GM19035 (cell line): ENCODE data around the gene PGLYRP2.

Experiments
- ATAC-seq: cut with Tn5 transposase; IDR thresholded peaks from one replicate; pipeline ENCODE4 v1.9.1; 2021; ENCODE audit not compliant: unreplicated experiment

PGLYRP2 gene

DNA sequence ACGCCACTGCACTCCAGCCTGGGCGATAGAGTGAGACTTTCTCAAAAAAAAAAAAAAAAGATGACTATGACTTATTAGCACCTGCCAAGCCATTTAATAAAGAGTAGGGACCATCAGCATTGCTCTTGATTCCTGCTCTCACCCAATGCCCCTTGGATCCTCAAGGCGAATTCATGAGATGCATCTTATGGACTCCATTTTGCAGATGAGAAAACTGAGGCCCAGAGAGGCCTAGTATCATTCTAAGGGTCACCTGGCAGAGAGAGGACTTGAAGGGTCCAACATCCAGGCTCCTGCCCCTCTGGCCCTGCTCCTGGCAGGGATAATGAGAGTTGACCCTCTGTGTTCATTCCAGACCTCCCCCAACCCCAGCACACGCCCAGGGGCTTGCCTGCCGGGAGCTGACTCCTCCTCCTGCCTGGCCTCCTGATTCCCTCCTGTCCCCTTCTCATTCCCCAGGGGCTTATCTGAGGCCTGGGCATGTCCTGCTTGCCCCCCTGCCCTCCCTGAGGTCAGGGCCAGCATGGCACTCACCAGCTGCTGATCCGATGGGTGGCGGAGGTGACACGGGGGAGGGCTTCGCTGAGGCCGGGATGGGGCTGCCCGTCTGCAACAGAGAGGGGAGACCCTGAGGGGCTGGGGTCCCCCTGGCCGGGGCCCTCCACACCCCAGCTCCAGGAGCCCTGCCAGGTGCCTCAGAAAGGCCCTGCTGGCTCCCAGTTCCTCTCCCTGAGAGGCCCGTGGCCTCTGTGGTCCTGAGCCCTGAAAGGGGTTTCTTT is 37.0 kb downstream of the PGLYRP2 start:
- no peak for ATAC-seq

DNA sequence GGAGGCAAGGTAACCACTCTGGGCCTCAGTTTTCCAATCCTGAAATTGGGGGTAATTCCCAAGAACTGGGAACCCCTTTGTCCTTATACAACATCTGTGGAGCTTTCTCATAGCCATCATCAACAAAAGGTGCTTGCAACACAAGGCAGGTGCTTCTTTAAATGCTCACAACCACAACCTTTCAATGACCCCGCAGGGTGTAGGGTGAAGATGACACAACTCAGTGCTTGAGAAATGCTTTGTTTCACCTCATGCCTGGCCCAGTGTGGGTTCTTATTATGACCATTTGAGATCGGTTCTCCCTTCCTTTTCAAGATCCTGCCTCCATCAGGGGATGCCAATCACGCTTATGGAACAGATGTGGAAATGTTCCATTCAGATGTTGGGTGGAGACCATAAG is 38.0 kb downstream of the PGLYRP2 start:
- no peak for ATAC-seq

DNA sequence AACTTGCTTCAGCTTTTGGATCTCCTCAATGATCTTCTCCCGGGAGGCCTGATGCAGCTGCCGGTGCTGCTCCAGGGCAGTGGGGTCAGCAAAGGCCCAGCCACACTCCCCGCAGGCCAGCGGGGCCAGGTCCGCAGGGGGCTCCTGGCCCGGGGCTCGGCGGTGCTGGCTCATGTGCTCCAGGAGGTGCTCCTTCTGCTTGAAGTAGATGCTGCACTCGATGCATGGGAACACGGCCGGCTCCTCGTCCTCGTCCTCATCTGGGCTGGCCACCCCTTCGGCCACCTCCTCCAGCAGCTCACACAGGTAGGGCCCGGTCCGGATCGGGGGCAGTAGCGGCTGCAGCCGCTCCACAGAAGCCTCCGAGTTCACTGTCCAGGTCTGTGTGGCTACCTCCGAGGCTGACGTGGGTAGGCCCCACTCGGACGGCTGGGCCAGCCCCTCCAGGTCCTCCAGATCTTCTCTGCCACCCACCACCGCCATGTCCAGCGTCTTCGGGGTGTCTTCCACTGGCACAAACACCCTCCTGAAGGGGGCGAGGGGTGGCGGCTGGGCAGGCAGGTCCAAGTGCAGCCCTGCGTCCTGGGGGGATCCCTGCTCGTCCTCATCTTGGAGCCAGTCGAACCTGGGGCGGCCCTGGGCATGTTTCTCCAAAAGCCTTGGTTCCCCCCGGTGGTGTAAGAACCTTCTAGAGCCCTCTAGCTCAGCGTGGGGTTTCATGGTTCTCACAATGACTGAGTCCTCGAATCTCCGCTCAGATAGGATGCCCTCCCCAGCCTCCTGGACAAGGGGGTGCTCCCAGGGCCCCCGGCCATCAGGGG is 39.3 kb downstream of the PGLYRP2 start:
- ATAC-seq = no peak

DNA sequence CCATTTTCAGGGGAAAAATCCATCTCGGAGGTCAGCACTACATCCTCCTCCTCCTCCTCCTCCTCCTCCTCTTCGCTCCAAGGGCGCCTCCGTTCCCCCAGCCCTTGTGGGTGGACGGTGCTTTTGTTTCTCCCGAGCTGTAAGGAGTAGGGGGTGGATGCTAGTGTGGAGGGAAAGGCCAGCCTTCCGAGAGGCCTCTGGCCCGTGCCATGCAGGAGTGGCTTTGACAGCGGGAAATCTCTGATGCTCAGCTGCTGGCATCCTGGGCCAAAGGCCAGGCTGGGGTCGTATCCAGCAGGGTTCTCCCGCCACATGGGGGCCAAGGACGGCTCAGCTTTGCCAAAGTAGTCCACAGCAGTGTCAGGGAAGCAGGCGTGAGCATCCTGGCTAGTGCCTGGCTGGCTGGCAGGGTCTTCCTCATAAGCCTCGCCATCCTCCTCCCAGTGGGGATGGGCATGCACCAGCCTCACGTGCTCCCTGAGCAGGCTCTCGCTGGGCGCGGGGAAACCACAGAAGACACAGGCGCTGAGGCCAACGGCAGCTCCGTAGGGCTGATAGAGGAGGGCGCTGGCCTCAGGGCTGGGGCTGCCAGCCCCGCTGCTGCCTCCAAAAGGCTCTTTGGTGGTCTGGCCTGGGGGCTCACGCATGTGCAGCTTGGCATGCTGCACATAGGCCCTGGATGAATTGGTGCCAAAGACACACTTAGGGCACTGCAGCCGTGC is 40.1 kb downstream of the PGLYRP2 start:
- ATAC-seq = no peak

DNA sequence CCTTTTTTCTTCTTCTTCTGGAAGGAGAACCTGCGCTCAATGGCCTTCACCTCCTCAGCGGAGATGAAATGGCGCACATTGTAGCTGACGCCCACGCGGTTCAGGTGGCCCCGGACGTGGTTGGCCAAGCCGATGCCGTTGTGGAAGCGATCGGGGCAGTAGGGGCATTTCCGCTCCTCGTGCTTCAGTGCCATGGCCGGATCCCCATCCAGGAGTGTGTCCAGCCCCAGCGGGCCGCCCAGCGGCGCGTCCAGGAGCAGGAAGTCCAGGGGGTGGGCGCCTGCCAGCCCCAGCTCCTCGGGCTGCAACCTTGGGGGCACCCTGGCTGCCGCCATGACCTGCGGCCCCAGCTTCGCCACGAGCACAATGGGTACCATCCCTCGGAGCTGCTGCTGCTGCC is 40.7 kb downstream of the PGLYRP2 start:
- no peak for ATAC-seq

DNA sequence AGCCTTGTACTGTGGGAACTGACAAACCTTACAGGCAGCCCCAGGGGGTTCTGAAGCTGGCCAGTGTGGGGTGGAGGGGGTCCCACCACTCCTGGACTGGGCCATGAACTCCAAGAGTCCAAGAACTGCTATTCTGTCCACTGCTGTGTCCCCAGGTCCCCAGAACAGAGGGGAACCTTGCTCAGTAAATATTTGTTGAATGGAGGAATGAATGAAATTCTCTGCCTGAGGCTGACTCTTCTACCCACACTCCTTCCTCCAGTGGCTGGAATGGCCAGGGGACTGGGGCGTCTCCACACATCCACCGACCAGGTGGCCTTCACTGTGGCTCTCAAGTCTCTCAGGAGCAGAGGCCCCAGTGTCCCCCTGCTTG is 41.2 kb downstream of the PGLYRP2 start:
- no peak for ATAC-seq

DNA sequence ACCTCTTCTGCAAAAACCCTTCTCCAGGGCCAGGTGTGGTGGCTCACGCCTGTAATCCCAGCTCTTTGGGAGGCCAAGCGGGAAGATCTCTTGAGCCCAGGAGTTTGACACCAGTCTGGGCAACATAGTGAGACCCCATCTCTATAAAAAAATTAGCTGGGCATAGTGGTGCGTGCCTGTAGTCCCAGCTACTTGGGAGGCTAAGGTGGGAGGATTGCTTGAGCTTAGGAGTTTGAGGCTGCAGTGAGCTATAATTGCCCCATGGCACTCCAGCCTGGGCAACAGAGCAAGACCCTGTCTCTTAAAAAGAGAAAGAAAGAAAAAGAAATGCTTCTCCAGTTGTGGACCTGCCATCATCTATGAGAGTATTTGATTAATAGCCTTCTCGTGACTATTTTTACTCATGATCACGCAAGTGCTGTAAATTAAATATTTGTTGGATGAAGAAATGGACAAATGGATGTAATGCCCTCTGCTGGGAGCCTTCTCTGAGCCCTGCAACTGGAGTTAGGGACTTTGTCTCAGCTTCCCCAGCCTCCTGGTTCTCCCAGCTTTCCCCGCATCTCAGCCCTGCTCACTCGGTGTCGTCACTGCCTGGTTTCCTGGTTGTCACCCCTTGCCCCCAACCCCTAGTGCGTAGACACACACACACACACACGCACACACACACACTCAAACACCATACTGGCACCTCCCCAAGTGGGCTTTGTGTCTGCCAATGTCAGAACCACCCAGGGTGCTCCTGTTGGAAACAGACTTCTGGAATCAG is 41.8 kb downstream of the PGLYRP2 start:
- no peak for ATAC-seq

DNA sequence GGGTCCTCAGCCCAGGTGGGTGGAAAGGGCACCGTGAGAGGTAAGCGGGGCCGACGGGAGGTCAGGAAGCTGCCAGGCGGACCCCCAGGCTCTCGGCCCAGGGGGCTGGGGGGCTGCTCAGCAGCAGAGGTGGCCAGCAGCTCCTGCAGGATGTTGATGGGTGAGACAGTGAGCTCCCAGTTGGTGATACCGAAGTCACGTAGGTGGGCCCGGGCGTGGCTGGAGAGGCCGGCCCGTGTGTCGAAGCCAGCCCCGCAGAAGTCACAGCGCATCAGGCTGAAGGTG is 42.5 kb downstream of the PGLYRP2 start:
- ATAC-seq = no peak

DNA sequence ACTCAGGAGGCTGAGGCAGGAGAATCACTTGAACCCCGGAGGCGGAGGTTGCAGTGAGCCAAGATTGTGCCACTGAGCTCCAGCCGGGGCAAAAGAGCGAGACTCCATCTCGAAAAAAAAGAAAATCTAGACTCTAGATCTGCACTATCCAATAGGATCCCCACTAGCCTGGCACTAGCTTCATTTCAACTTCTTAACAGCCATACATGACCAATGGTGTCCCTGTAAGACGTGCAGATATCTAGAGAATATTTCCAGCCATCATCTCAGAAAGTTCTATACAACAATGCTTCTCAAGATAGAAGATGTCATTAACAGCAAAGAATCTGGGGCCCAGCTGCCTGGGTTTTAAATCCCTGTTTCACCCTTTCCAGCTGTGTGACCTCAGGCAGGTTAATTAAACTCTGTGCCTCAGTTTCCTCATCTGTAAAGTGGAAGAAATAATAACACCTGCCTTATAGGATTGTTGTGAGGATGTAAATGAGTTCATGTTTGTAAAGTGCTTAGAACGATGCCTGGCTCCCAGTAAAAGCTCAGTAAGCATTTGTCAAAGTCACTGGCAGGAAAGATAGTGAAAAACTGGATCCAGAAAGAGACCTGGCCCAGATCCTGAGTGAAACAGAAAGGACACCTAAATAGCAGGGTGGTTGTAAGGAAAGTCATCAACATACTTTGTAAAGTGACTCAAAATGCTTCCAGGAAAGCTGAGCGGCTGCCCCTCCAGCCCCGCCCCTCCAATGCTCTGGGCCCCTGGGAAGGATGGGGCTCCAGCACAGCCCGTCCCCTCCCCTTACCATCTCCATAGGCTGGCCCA is 43.1 kb downstream of the PGLYRP2 start:
- no peak for ATAC-seq

DNA sequence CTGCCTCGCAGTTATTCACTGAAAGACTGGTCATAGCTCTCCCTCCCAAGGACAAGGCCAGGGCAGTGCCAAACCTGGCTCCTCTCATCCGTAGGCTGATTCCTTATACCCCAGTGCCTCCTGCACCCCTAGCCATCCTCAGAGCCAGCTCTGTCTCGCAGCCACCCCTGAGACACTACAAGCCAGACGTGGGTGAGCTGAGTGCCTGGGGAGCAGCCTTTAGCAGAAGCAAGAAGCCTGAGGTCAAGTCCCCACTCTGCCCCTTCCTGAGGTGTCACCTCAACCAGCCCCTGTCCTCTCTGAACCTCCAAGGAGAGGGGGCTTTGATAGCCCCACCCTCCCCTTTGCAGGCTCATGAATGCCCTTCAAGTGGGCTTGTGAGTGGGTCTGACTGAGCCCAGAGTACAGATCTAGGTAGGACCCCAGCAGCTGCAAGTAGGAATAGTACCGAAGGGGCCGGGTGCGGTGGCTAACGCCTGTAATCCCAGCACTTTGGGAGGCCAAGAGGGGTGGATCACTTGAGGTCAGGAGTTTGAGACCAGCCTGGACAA is 45.7 kb downstream of the PGLYRP2 start:
- ATAC-seq = no peak

DNA sequence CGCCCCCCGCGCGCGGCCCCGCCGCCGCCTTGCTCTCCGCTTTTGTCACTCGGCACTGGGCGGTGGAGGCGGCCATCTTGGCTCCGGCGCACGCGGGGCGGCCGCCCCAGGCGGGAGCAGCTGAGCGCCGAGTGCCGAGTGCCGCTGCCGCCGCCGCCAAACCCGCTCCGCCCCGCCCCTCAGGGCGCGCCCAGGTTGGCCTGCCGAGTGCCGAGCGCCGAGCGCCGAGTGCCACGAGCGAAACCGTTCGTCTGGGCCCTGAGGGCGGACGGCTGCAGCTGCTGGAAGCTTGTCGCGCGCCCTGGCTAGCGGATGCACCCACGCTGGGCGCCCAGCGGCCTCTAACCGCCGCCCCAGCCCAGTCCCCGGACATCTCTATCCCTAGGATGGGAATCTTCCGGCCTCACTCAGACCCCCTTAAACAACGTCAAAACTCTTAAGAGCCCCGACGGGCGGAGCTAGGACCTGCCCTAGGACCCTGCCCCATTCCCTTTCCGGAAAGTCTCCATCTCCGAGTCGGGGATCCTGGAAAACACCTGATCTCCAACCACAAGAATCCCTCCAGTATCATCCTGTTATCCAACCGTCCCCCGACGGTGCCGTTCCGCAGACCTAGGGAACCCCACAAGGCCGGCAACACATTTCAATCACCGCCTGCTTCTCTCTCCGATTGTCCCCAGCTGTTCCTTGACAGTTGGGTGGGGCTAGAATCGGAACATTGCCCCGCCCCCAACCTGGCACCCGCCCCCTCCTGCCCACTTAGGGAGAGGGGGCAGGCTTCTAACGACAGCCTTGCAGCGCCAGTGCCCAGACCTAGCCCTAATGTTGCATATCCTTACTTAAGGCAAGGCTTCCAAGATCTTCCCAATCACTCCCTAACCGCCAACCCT is 46.4 kb downstream of the PGLYRP2 start:
- peak; percentile 80 for ATAC-seq

DNA sequence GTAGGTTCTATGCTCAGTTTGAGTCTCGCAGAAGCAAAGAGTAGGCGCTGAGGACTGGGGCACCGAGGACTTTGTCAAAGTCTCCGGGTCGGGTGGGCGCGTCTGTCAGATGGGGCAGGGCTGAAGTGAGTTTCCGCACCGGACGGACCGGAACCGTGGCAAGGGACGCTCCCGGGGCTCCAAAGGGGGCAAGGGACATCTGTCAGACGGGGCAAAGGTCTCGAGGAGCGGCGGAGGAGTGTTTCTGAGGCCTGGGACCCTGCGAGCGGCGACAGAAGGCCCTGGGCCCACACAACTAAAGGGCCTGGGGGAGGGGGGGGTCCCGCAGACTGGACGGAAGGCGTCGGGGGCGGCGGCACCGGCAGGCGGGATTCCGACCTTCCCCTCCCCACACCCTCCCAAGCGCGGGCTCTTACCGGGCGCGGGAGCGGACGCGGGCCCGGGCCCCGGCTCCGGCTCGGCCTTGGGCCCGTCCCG is 47.2 kb downstream of the PGLYRP2 start:
- no peak for ATAC-seq

DNA sequence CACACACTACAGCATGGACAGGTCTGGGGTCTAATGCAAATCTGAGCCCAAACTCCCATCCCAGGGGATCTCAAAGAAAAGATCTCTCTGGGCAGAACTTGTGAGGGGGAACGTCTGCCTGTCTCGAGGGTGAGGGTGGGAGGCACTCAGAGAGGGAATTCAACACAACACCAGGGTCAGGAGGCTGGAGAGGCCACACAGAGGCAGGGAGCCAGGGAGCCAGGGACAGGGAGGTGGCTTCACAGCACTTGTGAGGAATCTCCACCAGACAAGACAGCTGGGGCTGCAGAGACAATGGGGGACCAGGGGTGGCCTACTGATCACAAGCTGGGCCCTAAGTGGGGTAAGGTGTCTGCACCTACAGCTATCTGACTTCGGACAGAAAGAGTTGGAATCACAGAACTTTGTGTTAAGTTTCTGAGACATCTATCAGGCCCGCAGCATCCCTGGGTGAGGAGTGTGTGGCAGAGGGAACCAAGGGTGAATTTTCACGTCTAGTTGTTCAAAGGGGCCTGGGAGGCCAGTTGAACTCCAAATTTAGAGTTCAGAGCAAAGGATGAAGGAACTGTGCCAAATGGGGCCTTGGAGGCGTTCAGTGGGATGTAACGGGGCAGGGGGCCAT is 47.8 kb downstream of the PGLYRP2 start:
- ATAC-seq = no peak

DNA sequence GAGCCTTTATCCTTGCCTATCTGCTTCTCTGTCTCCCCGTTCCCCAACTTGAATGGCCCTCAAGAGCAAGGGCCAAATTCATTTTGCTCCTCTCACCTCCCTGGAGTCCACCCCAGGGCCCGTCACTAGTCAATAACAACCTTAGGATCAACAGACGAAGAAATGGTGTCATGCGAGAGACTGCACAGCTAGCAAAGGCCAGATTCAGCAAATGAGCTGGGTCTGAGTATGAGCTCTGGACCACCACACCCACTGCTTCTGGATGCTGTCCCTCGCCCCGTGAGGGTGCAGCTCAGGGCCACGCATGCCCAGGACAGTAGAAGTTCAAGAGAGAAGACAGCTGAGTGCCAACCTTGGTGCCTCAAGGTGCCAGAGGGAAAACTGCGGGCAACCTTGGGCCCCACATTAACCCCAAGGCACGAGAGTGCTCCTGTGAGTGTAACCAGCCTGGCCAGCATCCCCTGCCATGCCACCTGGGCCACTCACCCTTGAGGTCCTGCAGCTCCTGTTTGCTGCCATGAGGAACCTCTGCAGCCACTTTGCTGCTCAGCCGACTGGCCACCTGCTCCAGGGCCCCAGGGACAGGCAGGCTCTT is 48.7 kb downstream of the PGLYRP2 start:
- no peak for ATAC-seq

DNA sequence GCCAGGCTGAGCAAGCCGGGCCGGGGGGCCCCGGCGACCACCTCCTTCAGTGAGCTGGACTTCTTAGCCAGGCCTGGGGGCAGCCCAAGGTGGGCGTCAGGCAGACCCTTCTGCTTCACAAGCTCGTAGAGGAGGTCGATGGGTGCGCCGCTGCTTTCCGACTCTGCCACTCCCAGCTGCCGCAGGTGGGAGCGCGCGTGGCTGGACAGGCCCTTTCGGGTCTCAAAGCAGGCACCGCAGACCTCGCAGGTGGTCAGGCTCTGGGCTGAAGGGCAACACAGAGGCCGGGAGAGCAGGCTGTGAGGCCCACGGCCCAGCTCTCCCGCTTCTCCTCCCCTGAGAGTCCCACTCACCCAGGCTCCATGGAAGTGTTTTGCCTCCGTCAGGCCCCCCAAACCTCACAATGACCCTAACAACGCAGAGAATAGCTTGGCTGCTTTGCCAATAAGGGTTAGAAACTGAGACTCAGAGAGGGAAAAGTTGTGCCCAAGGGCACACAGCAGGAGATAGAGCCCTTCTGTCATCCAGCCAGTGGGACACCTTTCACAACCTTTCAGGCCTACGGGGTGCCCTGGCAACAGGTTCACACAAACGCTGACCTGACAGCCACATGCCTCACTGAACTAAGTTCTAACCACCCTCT is 49.4 kb downstream of the PGLYRP2 start:
- ATAC-seq = no peak

DNA sequence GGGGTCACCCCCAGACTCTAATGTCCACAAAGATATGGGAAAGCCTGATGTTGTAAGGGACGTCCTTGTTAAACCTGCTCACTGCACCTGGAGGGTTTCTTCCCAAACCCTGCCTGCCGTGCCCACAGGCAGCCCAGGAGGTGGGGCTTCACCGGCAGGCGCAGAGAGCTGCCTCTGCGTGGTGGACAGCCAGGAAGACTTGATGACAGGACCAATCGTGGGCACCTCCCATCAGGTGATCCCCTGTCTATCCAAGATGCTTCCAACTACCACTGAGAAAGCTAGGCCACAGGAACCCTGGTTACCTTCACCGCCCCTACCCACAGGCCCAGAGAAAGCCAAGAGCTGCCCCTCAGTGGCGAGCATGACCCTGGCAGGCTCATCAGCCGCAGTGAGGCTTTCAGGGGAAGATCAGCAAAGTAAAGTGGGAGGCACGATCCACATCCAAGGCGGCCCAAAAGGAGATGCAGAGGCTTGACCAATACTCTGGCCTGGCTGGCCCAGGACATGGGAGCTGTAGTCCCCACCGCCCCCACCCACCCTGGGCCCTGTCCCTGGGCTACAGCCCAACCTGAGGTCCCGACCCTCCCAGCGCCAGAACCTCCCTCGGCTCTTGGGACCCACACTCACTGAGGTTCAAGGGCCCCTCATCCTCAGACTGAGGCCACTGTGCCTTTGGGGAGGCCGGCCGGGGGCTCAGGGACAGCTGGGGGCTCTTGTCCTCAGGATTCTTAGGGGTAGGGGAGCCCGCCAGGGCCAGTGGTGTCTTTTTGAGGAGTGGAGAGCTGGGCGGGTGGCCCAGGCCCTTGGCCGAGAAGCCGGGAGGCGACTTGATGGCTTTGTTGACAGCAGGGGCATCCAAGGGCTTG is 50.1 kb downstream of the PGLYRP2 start:
- no peak for ATAC-seq

DNA sequence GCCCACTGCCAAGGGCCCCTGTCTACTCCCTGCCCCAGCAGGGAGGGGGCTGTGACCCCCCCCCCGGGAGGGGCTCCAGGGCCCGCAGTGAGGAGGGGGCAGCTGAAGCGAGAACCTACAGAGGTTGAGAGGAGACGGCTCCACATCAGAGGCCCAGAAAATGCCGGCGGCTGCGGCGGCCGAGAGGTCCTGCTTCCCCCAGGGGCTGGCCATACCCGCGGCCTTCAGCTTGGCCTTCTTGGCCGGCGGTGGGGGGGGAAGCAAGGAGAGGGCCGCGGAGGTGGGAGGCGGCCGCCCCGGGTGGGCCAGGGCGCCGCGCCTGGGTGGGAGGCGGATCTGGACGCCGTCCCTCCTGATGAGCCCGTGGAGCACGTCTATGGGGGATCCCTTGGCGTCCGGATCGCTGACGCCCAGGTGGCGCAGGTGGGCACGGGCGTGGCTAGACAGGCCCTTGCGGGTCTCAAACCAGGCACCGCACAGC is 51.3 kb downstream of the PGLYRP2 start:
- no peak for ATAC-seq
